KOPT-K1 (cell line): ENCODE data around the gene SRSF5.
"Not testable (repeated sequence)": the region's sequence is repeated elsewhere in the genome, so short reads cannot be mapped to it uniquely, and the experiment has no call there.

Experiments used
- H3K27ac ChIP-seq: fragments of 200-600 bp; sonication (generic); 2 replicates; pipeline ENCODE4 v1.5.1; 2016; ENCODE audit warnings: antibody characterized with exemption, mild to moderate bottlenecking, low read depth, low read length; ENCODE audit not compliant: poor library complexity, severe bottlenecking
- H3K36me3 ChIP-seq: fragments of 200-600 bp; sonication (generic); 2 replicates; pipeline ENCODE4 v1.5.1; 2017; ENCODE audit warnings: antibody characterized with exemption, mild to moderate bottlenecking, low read length, moderate library complexity; ENCODE audit not compliant: insufficient read depth
- H3K9me3 ChIP-seq: fragments of 200-600 bp; sonication (generic); 2 replicates; pipeline ENCODE4 v1.5.1; 2017; ENCODE audit warnings: antibody characterized with exemption, low read length, mild to moderate bottlenecking; ENCODE audit not compliant: insufficient read depth, poor library complexity, severe bottlenecking

SRSF5 gene

GRCh38 chr14:69766984-69767368, at the start of gene SRSF5:
TSS of gene SRSF5 (plus strand) at chr14:69767142. CDS start at chr14:69768157, 1,015 bp downstream.
- Histone ChIP-seq H3K27ac (peak within 1 kb of the TSS; percentile 96), H3K36me3 (peaks cover 42% of the 10 kb centered on the region), H3K9me3 (no peaks in the 10 kb centered on the region)

- not testable (repeated sequence) for H3K27ac ChIP-seq
These were observed 48.3 kb upstream of the SRSF5 start for GRCh38 chr14:69718614-69719013.

GRCh38 chr14:69719501-69719951, 47.4 kb upstream of the SRSF5 start:
- H3K36me3 ChIP-seq, result peaks cover 1% of the 10 kb centered on the region; the same call in 1 of the 2 replicates
- H3K9me3 ChIP-seq, result no peaks in the 10 kb centered on the region
- H3K27ac ChIP-seq, result no peak overlapping the region

More at GRCh38 chr14:69718614-69719013, 48.3 kb upstream of the SRSF5 start:
- not testable (repeated sequence) for H3K9me3 ChIP-seq, H3K36me3 ChIP-seq

GRCh38 chr14:69720912-69721311, 46.0 kb upstream of the SRSF5 start:
- Histone ChIP-seq H3K9me3 (no peaks in the 10 kb centered on the region), H3K27ac (no peak overlapping the region), H3K36me3 (no peaks in the 10 kb centered on the region)

GRCh38 chr14:69726761-69727511, 40.0 kb upstream of the SRSF5 start:
- no peaks in the 10 kb centered on the region for H3K36me3 ChIP-seq
- H3K27ac ChIP-seq, result peak overlapping the region; percentile 6
- H3K9me3 ChIP-seq, result no peaks in the 10 kb centered on the region

- no peaks in the 10 kb centered on the region for H3K36me3 ChIP-seq
- H3K9me3 ChIP-seq, result no peaks in the 10 kb centered on the region
- no peak overlapping the region for H3K27ac ChIP-seq
These were observed 39.1 kb upstream of the SRSF5 start for GRCh38 chr14:69727860-69728259.

GRCh38 chr14:69731919-69732598, 34.9 kb upstream of the SRSF5 start:
- not testable (repeated sequence) for H3K36me3 ChIP-seq, H3K9me3 ChIP-seq, H3K27ac ChIP-seq

GRCh38 chr14:69736405-69736804, 30.5 kb upstream of the SRSF5 start:
- not testable (repeated sequence) for H3K9me3 ChIP-seq, H3K36me3 ChIP-seq, H3K27ac ChIP-seq

- no peak overlapping the region for H3K27ac ChIP-seq
- no peaks in the 10 kb centered on the region for H3K36me3 ChIP-seq
- H3K9me3 ChIP-seq, result peaks cover 14% of the 10 kb centered on the region
These were observed 25.9 kb upstream of the SRSF5 start for GRCh38 chr14:69741055-69741454.

- no peaks in the 10 kb centered on the region for H3K9me3 ChIP-seq
- H3K36me3 ChIP-seq, result no peaks in the 10 kb centered on the region
- H3K27ac ChIP-seq, result no peak overlapping the region
These were observed 17.0 kb upstream of the SRSF5 start for GRCh38 chr14:69749956-69750355.

GRCh38 chr14:69750495-69750894, 16.4 kb upstream of the SRSF5 start:
- H3K27ac ChIP-seq, result no peak overlapping the region
- no peaks in the 10 kb centered on the region for H3K9me3 ChIP-seq
- no peaks in the 10 kb centered on the region for H3K36me3 ChIP-seq

- no peaks in the 10 kb centered on the region for H3K36me3 ChIP-seq
- H3K27ac ChIP-seq, result no peak overlapping the region
- no peaks in the 10 kb centered on the region for H3K9me3 ChIP-seq
These were observed 14.2 kb upstream of the SRSF5 start for GRCh38 chr14:69752773-69753172.

GRCh38 chr14:69753860-69754259, 13.1 kb upstream of the SRSF5 start:
- H3K9me3 ChIP-seq, result no peaks in the 10 kb centered on the region
- H3K36me3 ChIP-seq, result no peaks in the 10 kb centered on the region
- H3K27ac ChIP-seq, result no peak overlapping the region

GRCh38 chr14:69754487-69754886, 12.5 kb upstream of the SRSF5 start:
- Histone ChIP-seq H3K36me3 (no peaks in the 10 kb centered on the region), H3K9me3 (no peaks in the 10 kb centered on the region), H3K27ac (no peak overlapping the region)

GRCh38 chr14:69755296-69755695, 11.6 kb upstream of the SRSF5 start:
- H3K36me3 ChIP-seq, result no peaks in the 10 kb centered on the region
- no peaks in the 10 kb centered on the region for H3K9me3 ChIP-seq
- no peak overlapping the region for H3K27ac ChIP-seq

GRCh38 chr14:69755784-69756183, 11.2 kb upstream of the SRSF5 start:
- no peaks in the 10 kb centered on the region for H3K36me3 ChIP-seq
- H3K9me3 ChIP-seq, result no peaks in the 10 kb centered on the region
- H3K27ac ChIP-seq, result no peak overlapping the region
